8988T (cell line): Measurements from ENCODE around the gene CCT8L2.
"Not testable (repeated sequence)": the region's sequence is repeated elsewhere in the genome, so short reads cannot be mapped to it uniquely, and the experiment has no call there.

Experiments used
- DNase-seq: peaks from one replicate; pipeline ENCODE4 v3.0.0; 2011

CCT8L2 gene

GRCh38 chr22:16592231-16592630 lies 379 bp downstream of the CCT8L2 start:
- DNase-seq = not testable (repeated sequence)

GRCh38 chr22:16591136-16591535 lies 1.5 kb downstream of the CCT8L2 start:
- not testable (repeated sequence) for DNase-seq

- no peak for DNase-seq
Observed at GRCh38 chr22:16586991-16587390, 5.6 kb downstream of the CCT8L2 start.

- no peak for DNase-seq
Observed at GRCh38 chr22:16586170-16586569, 6.4 kb downstream of the CCT8L2 start.

GRCh38 chr22:16580872-16581271 lies 11.7 kb downstream of the CCT8L2 start:
- not testable (repeated sequence) for DNase-seq

- not testable (repeated sequence) for DNase-seq
Observed at GRCh38 chr22:16569240-16569834, 23.3 kb downstream of the CCT8L2 start.

- DNase-seq = no peak
Observed at GRCh38 chr22:16568425-16568758, 24.2 kb downstream of the CCT8L2 start.

GRCh38 chr22:16567617-16568424 lies 24.8 kb downstream of the CCT8L2 start:
- DNase-seq = not testable (repeated sequence)

GRCh38 chr22:16566421-16567151 lies 26.0 kb downstream of the CCT8L2 start:
- DNase-seq = not testable (repeated sequence)

- not testable (repeated sequence) for DNase-seq
Observed at GRCh38 chr22:16565585-16566420, 26.8 kb downstream of the CCT8L2 start.

GRCh38 chr22:16564837-16565584 lies 27.6 kb downstream of the CCT8L2 start:
- not testable (repeated sequence) for DNase-seq

GRCh38 chr22:16563555-16564520 lies 28.8 kb downstream of the CCT8L2 start:
- DNase-seq = no peak

GRCh38 chr22:16562711-16563554 lies 29.7 kb downstream of the CCT8L2 start:
- DNase-seq = no peak

GRCh38 chr22:16561093-16561658 lies 31.4 kb downstream of the CCT8L2 start:
- not testable (repeated sequence) for DNase-seq

- DNase-seq = not testable (repeated sequence)
Observed at GRCh38 chr22:16560651-16561050, 32.0 kb downstream of the CCT8L2 start.

GRCh38 chr22:16559996-16560395 lies 32.6 kb downstream of the CCT8L2 start:
- DNase-seq = not testable (repeated sequence)

- no peak for DNase-seq
Observed at GRCh38 chr22:16559056-16559955, 33.3 kb downstream of the CCT8L2 start.

- not testable (repeated sequence) for DNase-seq
Observed at GRCh38 chr22:16558376-16558945, 34.1 kb downstream of the CCT8L2 start.
